GM12892 (cell line): Measurements from ENCODE around the gene CDK9.

Experiments used
- POLR2A ChIP-seq: IDR thresholded peaks from 2 replicates; pipeline ENCODE4 v1.6.1; 2011; ENCODE audit warnings: low read depth, low read length, control low read depth
- POLR2AphosphoS5 ChIP-seq: IDR thresholded peaks from 2 replicates; pipeline ENCODE4 v1.6.1; 2011; ENCODE audit warnings: low read depth, low read length, control low read depth

DNA sequence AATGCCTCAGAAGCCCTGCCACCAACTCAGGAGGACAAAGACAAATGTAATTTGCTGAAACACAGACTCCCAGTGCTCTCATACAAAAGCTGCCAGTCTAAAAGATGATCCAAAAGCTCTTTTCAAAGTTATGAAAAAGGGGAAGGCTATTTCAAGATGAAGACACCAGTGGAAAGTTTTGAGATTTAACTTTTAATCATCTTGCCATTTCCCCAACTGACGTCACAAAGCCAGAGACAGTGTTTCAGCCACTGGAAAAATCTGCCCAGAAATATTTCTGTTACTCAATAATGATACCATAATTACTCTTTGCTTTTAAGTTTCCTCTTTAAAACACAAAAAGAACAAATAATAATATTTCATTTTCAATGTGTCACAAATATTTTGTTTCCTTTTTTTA lies 47.7 kb downstream of the CDK9 start:
- TF ChIP-seq POLR2A (no peak), POLR2AphosphoS5 (no peak)
